H1 (cell line): Measurements from ENCODE around the gene MREG. TPM values are rescaled to one million over a fixed set of nuclear protein-coding genes. Genes with fewer than 3 reads are reported as not detected.

Experiments used
- SRF ChIP-seq: IDR thresholded peaks from 2 replicates; pipeline ENCODE4 v1.6.1; 2011; ENCODE audit warnings: mild to moderate bottlenecking, low read depth, low read length, moderate library complexity
- polyA plus RNA-seq, 7 experiments: library from polyadenylated mRNA; depleted of rRNA in 3 of 7; stranded (reverse) in 5 of 7; unstranded in 2 of 7; fragments of >200 nt in 5 of 7; fragments of 200-250 nt in 2 of 7; gene quantifications; 1 replicate in 5 of 7; 2 replicates in 1 of 7; 4 replicates in 1 of 7; pipeline versions ENCODE4 v1.2.1 to v1.2.3, GENCODE V29; 2011 to 2013; ENCODE audit warnings: missing spikeins in 2 of 7, mixed read lengths in 2 of 7
- total RNA-seq: library from RNA; stranded (reverse); fragmentation: NEBNext Ultra II Directional; extraction: Animal tissue kit (Norgen Biotek cat#: 25700); gene quantifications from 2 replicates; pipeline ENCODE4 v1.2.1, GENCODE V29; 2021
- TF ChIP-seq, protein P1 (sequence below): IDR thresholded peaks from 2 replicates; pipeline ENCODE4 v1.6.1; 2011; ENCODE audit warnings: low read depth, mild to moderate bottlenecking, low read length; ENCODE audit not compliant: insufficient read depth
- TF ChIP-seq, protein P2 (sequence below): IDR thresholded peaks from 2 replicates; pipeline ENCODE4 v1.6.1; 2012; ENCODE audit warnings: low read length, inconsistent platforms

Gene MREG
- total and polyA plus RNA-seq, 2 of the 8 experiments (the other 6 are each of a cell fraction or from before 2014, with no cell fraction given): 7.5 to 31.9 TPM

DNA sequence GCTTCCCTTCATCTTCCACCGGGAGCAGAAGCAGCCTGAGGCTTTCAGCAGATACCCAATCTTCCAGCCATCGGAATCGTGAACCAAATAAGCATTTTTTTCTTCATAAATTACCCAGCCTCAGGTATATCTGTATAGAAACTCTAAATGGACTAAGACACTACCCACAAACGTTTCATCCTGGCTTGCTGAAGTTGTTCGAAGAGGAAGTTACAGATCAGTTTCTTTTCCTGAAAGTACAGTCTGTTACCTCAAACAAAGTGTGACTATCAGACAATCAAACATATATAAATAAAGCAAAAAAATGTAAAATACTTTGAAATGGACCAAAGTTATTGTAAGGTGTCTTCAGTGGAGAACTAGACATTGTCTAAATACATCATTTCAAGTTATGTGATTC, 97.9 kb downstream of the MREG start (continued):
- TF ChIP-seq, protein P1, sequence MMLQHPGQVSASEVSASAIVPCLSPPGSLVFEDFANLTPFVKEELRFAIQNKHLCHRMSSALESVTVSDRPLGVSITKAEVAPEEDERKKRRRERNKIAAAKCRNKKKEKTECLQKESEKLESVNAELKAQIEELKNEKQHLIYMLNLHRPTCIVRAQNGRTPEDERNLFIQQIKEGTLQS: no peak
- TF ChIP-seq SRF: no peak
- TF ChIP-seq, protein P2, sequence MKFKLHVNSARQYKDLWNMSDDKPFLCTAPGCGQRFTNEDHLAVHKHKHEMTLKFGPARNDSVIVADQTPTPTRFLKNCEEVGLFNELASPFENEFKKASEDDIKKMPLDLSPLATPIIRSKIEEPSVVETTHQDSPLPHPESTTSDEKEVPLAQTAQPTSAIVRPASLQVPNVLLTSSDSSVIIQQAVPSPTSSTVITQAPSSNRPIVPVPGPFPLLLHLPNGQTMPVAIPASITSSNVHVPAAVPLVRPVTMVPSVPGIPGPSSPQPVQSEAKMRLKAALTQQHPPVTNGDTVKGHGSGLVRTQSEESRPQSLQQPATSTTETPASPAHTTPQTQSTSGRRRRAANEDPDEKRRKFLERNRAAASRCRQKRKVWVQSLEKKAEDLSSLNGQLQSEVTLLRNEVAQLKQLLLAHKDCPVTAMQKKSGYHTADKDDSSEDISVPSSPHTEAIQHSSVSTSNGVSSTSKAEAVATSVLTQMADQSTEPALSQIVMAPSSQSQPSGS: no peak
